Ovary (tissue), 3 donors: Measurements from ENCODE around the gene LRRC34.

Source experiments
- POLR2A ChIP-seq: fragments of 450-650 bp; IDR thresholded peaks from one replicate; pipeline ENCODE4 v1.6.1; 2017; ENCODE audit warnings: antibody characterized with exemption, mild to moderate bottlenecking, moderate library complexity
- TF ChIP-seq, protein P1 (sequence below), 3 donors: fragments of 450-650 bp in 2 of 3; fragments of 200-600 bp in 1 of 3; IDR thresholded peaks; one replicate each; pipeline versions ENCODE4 v1.5.1 to v1.8.0; 2016 to 2022; ENCODE audit warnings: antibody characterized with exemption in 3 of 3, mild to moderate bottlenecking in 1 of 3
- donor health status: DM: no; HTN: no; CAD: no.

DNA sequence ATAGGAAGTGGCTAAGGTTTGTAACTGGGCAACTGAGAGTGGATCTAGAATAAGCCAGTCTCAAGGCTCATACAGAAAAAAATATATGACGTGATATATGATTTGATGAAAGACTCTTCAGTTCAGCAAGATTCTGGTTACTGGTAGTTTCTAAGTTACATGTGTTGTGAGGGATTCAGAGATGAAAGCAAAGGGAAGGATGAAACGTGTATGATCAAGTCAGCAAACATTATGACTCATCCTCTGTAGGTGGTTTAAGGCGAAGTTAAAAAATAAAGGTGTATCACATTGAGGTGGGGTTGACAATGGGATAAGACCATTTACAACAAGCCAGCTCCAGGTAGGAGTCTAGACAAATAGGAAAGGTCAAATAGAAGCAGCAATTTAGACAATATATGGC, 64.0 kb downstream of the LRRC34 start:
- TF ChIP-seq, protein P1, sequence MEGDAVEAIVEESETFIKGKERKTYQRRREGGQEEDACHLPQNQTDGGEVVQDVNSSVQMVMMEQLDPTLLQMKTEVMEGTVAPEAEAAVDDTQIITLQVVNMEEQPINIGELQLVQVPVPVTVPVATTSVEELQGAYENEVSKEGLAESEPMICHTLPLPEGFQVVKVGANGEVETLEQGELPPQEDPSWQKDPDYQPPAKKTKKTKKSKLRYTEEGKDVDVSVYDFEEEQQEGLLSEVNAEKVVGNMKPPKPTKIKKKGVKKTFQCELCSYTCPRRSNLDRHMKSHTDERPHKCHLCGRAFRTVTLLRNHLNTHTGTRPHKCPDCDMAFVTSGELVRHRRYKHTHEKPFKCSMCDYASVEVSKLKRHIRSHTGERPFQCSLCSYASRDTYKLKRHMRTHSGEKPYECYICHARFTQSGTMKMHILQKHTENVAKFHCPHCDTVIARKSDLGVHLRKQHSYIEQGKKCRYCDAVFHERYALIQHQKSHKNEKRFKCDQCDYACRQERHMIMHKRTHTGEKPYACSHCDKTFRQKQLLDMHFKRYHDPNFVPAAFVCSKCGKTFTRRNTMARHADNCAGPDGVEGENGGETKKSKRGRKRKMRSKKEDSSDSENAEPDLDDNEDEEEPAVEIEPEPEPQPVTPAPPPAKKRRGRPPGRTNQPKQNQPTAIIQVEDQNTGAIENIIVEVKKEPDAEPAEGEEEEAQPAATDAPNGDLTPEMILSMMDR (IDR thresholded peaks at IDR 0.05): no peak
- TF ChIP-seq POLR2A: no peak
